Measurements from ENCODE around the gene POP7. TPM values are rescaled to one million over a fixed set of nuclear protein-coding genes. Genes with fewer than 3 reads are reported as not detected.

POP7 gene
- total and polyA plus RNA-seq, 2 of the 4 experiments (the other 2 are of a cell fraction), result 14.9 to 38.0 TPM

DNA sequence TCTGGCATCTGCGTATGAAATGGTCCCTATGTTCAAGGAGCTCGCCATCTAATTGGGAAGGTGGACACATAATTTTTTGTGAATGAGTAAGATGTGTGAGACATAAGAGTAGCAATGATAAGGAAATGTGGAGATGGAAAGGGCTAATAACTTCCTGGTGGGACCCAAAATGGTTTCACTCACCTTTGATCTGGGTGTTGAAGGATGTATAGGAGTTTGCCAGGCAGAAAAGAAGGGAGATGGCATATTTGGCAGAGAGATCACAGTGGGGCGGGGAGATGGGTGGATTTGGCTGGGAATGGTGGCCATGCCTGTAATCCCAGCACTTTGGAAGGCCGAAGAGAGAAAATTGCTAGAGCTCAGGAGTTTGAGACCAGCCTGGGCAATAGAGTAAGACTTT is 4.5 kb downstream of the POP7 start:
- 85% methylated on average over 2 of the region's 4 CpGs; no CpG with 5 or more reads in 1 of the 2 experiments for WGBS, 2 experiments (ENCODE audit: extremely low coverage in 2 of 2, insufficient read length in 1 of 2)
- Histone ChIP-seq H3K4me2 (ENCODE audit: low read depth, low read length) (no peak overlapping the region), H3K4me3 (ENCODE audit: insufficient read depth, low read depth, low read length) (no peak overlapping the region), H3K36me3 (ENCODE audit: control insufficient read depth, insufficient read depth, low read length) (no peaks in the 10 kb centered on the region), H3K4me1 (ENCODE audit: control insufficient read depth, insufficient read depth, low read length) (peaks cover 3% of the 10 kb centered on the region; the same call in 1 of the 2 replicates), H3K56ac (ENCODE audit: extremely low read depth, insufficient read depth, low read length) (no peak overlapping the region), H2AK9ac (replicated peaks; ENCODE audit: low read depth, low read length, poor library complexity) (no peak overlapping the region), H3K9me1 (ENCODE audit: insufficient read depth, low read length) (no peaks in the 10 kb centered on the region), H3K18ac (ENCODE audit: low read depth, low read length) (no peak overlapping the region), H2BK5ac (ENCODE audit: low read depth, low read length, poor library complexity, severe bottlenecking) (no peak overlapping the region), H3K79me1 (ENCODE audit: low read depth in 1 of 2, low read length in 2 of 2) (peaks cover 13 to 23% of the 10 kb centered on the region in 2 experiments), H3K27ac (ENCODE audit: insufficient read depth, low read length) (no peak overlapping the region), H4K5ac (ENCODE audit: low read depth, low read length) (no peak overlapping the region), H4K20me1 (ENCODE audit: insufficient read depth, low read length) (no peaks in the 10 kb centered on the region; the same call in 1 of the 2 replicates), H4K91ac (ENCODE audit: insufficient read depth, low read depth, low read length) (no peak overlapping the region), H2BK20ac (ENCODE audit: low read depth, low read length) (no peak overlapping the region), H3K4ac (ENCODE audit: low read depth, low read length) (no peak overlapping the region), H3K27me3 (ENCODE audit: control insufficient read depth, insufficient read depth, low read length) (peaks cover 2% of the 10 kb centered on the region; the same call in 1 of the 2 replicates), H2BK120ac (ENCODE audit: low read depth, low read length) (no peak overlapping the region), H3K9ac (ENCODE audit: low read depth, low read length) (no peak overlapping the region), H2BK15ac (ENCODE audit: low read depth, low read length) (no peak overlapping the region), H3K23ac (ENCODE audit: low read depth, low read length) (no peak overlapping the region), H3K14ac (replicated peaks; ENCODE audit: low read depth, low read length) (no peak overlapping the region), H3K9me3 (ENCODE audit: control insufficient read depth, insufficient read depth, low read length) (no peaks in the 10 kb centered on the region), H4K8ac (ENCODE audit: low read depth in 2 of 2, low read length in 2 of 2) (no peak overlapping the region), H2AFZ (replicated peaks; ENCODE audit: low read length, poor library complexity) (no peak overlapping the region), H2AK5ac (ENCODE audit: low read depth, low read length) (no peak overlapping the region)
- dilution Hi-C loops (cut with HindIII; ENCODE audit: low sequenced_read_pairs, unreplicated experiment), result no loop called here
- ATAC-seq (ENCODE audit: low read depth) (no peak), DNase-seq (no peak)
- POLR2A ChIA-PET (ENCODE audit: unreplicated experiment), result interaction anchor here (0.6 kb wide), 1 partner anchor 21 kb away, joined by 4 read pairs; no protein-coding TSS in a partner anchor
- BruUV-seq (replicated peaks), result no TSS peak
- in situ Hi-C loops (cut with MboI; ENCODE audit: low sequenced_read_pairs), result loop anchor here (25.0 kb wide), 1 partner anchor 352 kb away; no protein-coding TSS in a partner anchor
- CTCF ChIA-PET, result no interaction called here
- intact Hi-C loops (cut with micrococcal nuclease), result no loop called here
- TF ChIP-seq CTCF (conservative IDR thresholded peaks at IDR 0.05; ENCODE audit: low read depth, low read length) (no peak), RCOR1 (IDR thresholded peaks at IDR 0.05; ENCODE audit: insufficient replicate concordance, low read length) (no peak), POLR2A (IDR thresholded peaks at IDR 0.05; ENCODE audit: low read depth, low read length) (no peak), MAZ (IDR thresholded peaks at IDR 0.05; ENCODE audit: borderline replicate concordance, low read depth, low read length) (no peak), MAFK (IDR thresholded peaks at IDR 0.05; ENCODE audit: low read depth, low read length) (no peak), FOS (IDR thresholded peaks at IDR 0.05; ENCODE audit: low read depth, low read length) (no peak), SMC3 (IDR thresholded peaks at IDR 0.05; ENCODE audit: low read depth, low read length) (no peak), RFX5 (IDR thresholded peaks at IDR 0.05; ENCODE audit: low read depth, low read length) (no peak), CEBPB (IDR thresholded peaks at IDR 0.05; ENCODE audit: low read depth, low read length) (no peak)
- TF ChIP-seq, protein P1, sequence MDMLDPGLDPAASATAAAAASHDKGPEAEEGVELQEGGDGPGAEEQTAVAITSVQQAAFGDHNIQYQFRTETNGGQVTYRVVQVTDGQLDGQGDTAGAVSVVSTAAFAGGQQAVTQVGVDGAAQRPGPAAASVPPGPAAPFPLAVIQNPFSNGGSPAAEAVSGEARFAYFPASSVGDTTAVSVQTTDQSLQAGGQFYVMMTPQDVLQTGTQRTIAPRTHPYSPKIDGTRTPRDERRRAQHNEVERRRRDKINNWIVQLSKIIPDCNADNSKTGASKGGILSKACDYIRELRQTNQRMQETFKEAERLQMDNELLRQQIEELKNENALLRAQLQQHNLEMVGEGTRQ (IDR thresholded peaks at IDR 0.05; ENCODE audit: low read depth, low read length), result no peak

All from IMR-90 (cell line).